ENCODE measurements around the gene LIMD2. TPM values are rescaled to one million over a fixed set of nuclear protein-coding genes. Genes with fewer than 3 reads are reported as not detected.

The LIMD2 gene
- total and polyA plus RNA-seq, 12 donors, result 1.8 to 30.6 (median 3.7) TPM

DNA sequence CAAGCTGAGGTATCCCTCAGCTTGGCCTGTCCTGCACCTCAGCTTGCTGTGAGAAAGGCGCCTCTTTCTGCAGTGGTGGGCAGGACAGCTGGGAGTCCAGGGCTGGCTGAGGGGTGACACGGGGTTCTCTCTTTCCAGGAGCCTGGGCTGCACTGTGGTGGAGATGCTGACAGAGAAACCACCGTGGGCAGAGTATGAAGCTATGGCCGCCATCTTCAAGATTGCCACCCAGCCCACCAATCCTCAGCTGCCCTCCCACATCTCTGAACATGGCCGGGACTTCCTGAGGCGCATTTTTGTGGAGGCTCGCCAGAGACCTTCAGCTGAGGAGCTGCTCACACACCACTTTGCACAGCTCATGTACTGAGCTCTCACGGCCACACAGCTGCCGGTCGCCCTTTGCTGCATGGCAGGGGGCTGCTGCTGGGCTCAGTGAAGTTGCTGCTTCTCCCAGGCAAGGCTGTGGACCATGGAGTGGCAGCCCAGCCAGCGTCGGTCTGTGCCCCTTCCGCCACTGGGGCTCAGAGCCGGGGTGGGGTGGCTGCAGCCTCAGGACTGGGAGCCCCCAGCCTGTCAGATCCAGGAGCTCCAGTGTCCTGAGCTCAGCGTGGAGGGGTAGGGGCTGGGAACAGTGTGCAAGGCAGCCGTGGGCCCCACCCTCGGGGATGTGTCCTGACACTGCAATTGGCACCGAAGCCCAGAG, 6.4 kb downstream of the LIMD2 start:
- intact Hi-C loops (cut with DNase I), result loop anchor here in 2 of 10 donors (10.0 kb wide), 3 partner anchors 69 to 269 kb away; partner anchors contain the start of gene MAP3K3 (in 1 of the 2)
- 88 to 93% methylated on average over 18 of the region's 18 CpGs for WGBS, 2 donors
- H3K27me3 ChIP-seq, result no peaks in the 10 kb centered on the region
- H3K9me3 ChIP-seq, result no peaks in the 10 kb centered on the region
- ATAC-seq, result no peak
- H3K4me1 ChIP-seq, result peaks cover 0 to 43% (median 12%) of the 10 kb centered on the region in 9 donors
- H3K4me3 ChIP-seq, result no peak overlapping the region
- TF ChIP-seq, protein P1, sequence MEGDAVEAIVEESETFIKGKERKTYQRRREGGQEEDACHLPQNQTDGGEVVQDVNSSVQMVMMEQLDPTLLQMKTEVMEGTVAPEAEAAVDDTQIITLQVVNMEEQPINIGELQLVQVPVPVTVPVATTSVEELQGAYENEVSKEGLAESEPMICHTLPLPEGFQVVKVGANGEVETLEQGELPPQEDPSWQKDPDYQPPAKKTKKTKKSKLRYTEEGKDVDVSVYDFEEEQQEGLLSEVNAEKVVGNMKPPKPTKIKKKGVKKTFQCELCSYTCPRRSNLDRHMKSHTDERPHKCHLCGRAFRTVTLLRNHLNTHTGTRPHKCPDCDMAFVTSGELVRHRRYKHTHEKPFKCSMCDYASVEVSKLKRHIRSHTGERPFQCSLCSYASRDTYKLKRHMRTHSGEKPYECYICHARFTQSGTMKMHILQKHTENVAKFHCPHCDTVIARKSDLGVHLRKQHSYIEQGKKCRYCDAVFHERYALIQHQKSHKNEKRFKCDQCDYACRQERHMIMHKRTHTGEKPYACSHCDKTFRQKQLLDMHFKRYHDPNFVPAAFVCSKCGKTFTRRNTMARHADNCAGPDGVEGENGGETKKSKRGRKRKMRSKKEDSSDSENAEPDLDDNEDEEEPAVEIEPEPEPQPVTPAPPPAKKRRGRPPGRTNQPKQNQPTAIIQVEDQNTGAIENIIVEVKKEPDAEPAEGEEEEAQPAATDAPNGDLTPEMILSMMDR (IDR thresholded peaks at IDR 0.05), result no peak
- DNase-seq, result no peak
- H3K36me3 ChIP-seq, result peaks cover 0 to 94% (median 64%) of the 10 kb centered on the region in 9 donors
- no peak overlapping the region for H3K27ac ChIP-seq

DNA sequence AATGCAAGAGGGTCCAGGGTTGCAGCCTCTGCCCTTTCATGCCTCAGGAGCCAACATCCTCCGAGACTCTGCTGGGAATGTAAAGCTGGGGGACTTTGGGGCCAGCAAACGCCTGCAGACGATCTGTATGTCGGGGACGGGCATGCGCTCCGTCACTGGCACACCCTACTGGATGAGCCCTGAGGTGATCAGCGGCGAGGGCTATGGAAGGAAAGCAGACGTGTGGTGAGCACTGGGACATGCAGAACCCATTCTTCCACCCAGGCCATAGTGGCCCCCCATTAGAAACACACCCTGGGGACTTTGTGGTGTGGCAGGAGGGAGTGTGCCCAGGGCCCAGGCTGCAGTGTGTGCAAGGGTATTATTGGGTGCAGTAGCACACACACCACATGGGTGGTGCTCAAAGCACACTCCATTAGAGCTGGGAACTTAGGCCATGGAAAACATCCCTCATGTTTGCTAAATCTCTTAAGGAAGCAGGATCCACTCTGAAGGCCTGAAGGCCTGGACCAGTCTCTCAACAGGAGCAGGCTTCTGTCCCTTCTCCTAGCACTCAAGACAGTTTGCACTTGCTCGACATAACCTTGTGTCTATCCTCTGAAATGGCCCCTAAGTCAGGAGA, 7.6 kb downstream of the LIMD2 start:
- H3K4me3 ChIP-seq, result no peak overlapping the region
- no peaks in the 10 kb centered on the region for H3K27me3 ChIP-seq
- no peak for ATAC-seq
- 93 to 95% methylated on average over 11 of the region's 11 CpGs for WGBS, 2 donors
- H3K36me3 ChIP-seq, result peaks cover 0 to 95% (median 69%) of the 10 kb centered on the region in 9 donors
- no peaks in the 10 kb centered on the region for H3K9me3 ChIP-seq
- no peak overlapping the region for H3K27ac ChIP-seq
- TF ChIP-seq, protein P1 (IDR thresholded peaks at IDR 0.05), result no peak
- intact Hi-C loops (cut with DNase I), result loop anchor here in 2 of 10 donors (10.0 kb wide), 3 partner anchors 68 to 268 kb away; partner anchors contain the start of gene MAP3K3 (in 1 of the 2)
- DNase-seq, result no peak
- H3K4me1 ChIP-seq, result peaks cover 0 to 30% (median 2%) of the 10 kb centered on the region in 9 donors

DNA sequence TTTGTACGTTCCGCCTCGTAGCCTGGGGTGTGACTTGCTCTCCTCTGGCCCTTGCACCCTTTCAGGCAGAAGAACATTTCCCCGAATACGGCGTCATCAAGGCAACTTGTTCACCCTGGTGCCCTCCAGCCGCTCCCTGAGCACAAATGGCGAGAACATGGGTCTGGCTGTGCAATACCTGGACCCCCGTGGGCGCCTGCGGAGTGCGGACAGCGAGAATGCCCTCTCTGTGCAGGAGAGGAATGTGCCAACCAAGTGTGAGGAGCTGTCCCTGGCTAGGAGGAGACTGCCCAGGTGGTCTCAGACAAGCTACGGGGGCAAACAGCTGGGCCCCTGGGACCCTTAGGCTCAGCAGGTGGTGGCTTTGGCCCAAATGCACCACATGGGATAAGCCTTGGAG, 10.4 kb downstream of the LIMD2 start:
- intact Hi-C loops (cut with DNase I), result no loop called here
- TF ChIP-seq, protein P1 (IDR thresholded peaks at IDR 0.05), result no peak
- Histone ChIP-seq H3K27ac (no peak overlapping the region), H3K27me3 (no peaks in the 10 kb centered on the region), H3K4me1 (peaks cover 0 to 17% (median 7%) of the 10 kb centered on the region in 9 donors), H3K9me3 (no peaks in the 10 kb centered on the region), H3K4me3 (no peak overlapping the region), H3K36me3 (peaks cover 0 to 100% (median 76%) of the 10 kb centered on the region in 9 donors)
- DNase-seq, result no peak
- 95% methylated on average over 14 of the region's 14 CpGs for WGBS, 2 donors
- no peak for ATAC-seq

DNA sequence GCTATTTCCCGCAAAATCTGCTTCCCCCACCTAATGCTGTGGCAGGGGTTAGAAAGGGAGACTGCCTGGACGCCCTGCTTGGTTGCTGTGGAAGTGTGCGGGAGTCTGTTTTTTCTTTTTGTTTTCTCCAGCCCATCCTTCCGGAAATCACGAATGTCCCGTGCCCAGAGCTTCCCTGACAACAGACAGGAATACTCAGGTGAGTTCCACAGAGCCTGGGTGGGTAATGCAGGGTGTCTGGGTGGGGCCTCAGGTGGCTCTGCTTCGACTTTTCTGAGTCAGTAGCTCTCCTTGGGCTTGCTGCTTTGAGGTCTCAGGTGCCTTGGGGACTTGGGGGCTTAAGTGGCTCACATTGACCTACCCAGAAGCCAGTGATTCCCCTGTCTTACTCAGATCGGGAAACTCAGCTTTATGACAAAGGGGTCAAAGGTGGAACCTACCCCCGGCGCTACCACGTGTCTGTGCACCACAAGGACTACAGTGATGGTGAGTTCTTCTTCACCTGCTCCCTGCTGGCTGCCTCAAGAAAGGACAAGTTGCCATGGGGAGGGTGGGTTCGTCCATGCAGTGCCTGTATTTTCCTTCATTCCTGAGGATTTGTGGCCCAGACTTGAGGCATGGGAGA, 11.4 kb downstream of the LIMD2 start:
- ATAC-seq (no peak), DNase-seq (no peak)
- H3K27me3 ChIP-seq, result no peaks in the 10 kb centered on the region
- WGBS, 2 donors, result 88 to 89% methylated on average over 12 of the region's 12 CpGs
- H3K36me3 ChIP-seq, result peaks cover 0 to 100% (median 71%) of the 10 kb centered on the region in 9 donors
- H3K4me1 ChIP-seq, result peaks cover 0 to 19% (median 8%) of the 10 kb centered on the region in 9 donors
- H3K9me3 ChIP-seq, result no peaks in the 10 kb centered on the region
- no peak overlapping the region for H3K4me3 ChIP-seq
- TF ChIP-seq, protein P1 (IDR thresholded peaks at IDR 0.05), result no peak
- intact Hi-C loops (cut with DNase I), result no loop called here
- no peak overlapping the region for H3K27ac ChIP-seq
